Progenitor cell of endocrine pancreas (in vitro differentiated cells): Measurements from ENCODE around the gene PFDN1. TPM values are rescaled to one million over a fixed set of nuclear protein-coding genes. Genes with fewer than 3 reads are reported as not detected.

Experiments used
- DNase-seq: peaks from one replicate; pipeline ENCODE4 v3.0.0; 2021; ENCODE audit warnings: low spot score; ENCODE audit not compliant: unreplicated experiment
- H3K27ac Mint-ChIP-seq: 2 replicates; pipeline ENCODE4 v1.8.0; 2021; ENCODE audit warnings: mild to moderate bottlenecking, moderate library complexity, mixed read lengths
- H3K27me3 Mint-ChIP-seq: 2 replicates; pipeline ENCODE4 v1.8.0; 2021; ENCODE audit warnings: mixed read lengths
- H3K36me3 Mint-ChIP-seq: 2 replicates; pipeline ENCODE4 v1.8.0; 2022; ENCODE audit warnings: mixed read lengths; ENCODE audit not compliant: insufficient read depth
- H3K4me1 Mint-ChIP-seq: 2 replicates; pipeline ENCODE4 v1.8.0; 2021; ENCODE audit warnings: low read depth, mixed read lengths
- H3K4me3 Mint-ChIP-seq: 2 replicates; pipeline ENCODE4 v1.8.0; 2021; ENCODE audit warnings: low read depth, mild to moderate bottlenecking, moderate library complexity, mixed read lengths
- H3K9me3 Mint-ChIP-seq: 2 replicates; pipeline ENCODE4 v1.8.0; 2021; ENCODE audit warnings: low read depth, mixed read lengths
- total RNA-seq: library from RNA; stranded (reverse); gene quantifications from 2 replicates; pipeline ENCODE4 v1.2.1, GENCODE V29; 2021
- TF ChIP-seq, protein P1 (sequence below): fragments of 200-600 bp; sonication (generic); IDR thresholded peaks from one replicate; pipeline ENCODE4 v1.5.0; 2021; ENCODE audit warnings: antibody characterized with exemption, mild to moderate bottlenecking; ENCODE audit not compliant: unreplicated experiment

Gene PFDN1
- total RNA-seq, 1 donor from 2014 or later = 65.1 TPM

DNA sequence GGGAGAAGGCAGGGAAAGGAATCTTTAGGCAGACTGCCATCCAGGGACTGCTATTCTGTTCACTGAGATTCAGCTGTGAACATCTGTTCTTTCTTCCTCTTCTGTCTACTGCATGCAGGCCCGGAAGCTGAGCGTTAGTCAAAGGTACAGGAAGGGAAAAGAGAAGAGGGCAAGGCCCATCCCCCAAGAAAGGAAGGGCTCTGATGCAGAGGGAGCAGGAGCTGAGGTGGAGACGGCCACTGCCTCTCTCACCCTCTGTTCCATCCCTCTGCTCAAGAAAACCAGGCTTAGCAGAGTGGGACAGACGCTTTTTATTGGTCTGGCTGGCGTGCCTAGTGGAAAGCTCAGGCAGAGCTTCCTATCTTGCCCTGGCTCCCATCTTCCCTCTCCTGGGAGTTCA is 57.6 kb downstream of the PFDN1 start:
- Mint-ChIP-seq H3K4me3 (no peak overlapping the region), H3K27me3 (no peaks in the 10 kb centered on the region), H3K27ac (peak overlapping the region; percentile 49), H3K36me3 (peaks cover 12% of the 10 kb centered on the region), H3K9me3 (no peaks in the 10 kb centered on the region), H3K4me1 (peaks cover 14% of the 10 kb centered on the region)
- TF ChIP-seq, protein P1, sequence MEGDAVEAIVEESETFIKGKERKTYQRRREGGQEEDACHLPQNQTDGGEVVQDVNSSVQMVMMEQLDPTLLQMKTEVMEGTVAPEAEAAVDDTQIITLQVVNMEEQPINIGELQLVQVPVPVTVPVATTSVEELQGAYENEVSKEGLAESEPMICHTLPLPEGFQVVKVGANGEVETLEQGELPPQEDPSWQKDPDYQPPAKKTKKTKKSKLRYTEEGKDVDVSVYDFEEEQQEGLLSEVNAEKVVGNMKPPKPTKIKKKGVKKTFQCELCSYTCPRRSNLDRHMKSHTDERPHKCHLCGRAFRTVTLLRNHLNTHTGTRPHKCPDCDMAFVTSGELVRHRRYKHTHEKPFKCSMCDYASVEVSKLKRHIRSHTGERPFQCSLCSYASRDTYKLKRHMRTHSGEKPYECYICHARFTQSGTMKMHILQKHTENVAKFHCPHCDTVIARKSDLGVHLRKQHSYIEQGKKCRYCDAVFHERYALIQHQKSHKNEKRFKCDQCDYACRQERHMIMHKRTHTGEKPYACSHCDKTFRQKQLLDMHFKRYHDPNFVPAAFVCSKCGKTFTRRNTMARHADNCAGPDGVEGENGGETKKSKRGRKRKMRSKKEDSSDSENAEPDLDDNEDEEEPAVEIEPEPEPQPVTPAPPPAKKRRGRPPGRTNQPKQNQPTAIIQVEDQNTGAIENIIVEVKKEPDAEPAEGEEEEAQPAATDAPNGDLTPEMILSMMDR = no peak
- no peak for DNase-seq

DNA sequence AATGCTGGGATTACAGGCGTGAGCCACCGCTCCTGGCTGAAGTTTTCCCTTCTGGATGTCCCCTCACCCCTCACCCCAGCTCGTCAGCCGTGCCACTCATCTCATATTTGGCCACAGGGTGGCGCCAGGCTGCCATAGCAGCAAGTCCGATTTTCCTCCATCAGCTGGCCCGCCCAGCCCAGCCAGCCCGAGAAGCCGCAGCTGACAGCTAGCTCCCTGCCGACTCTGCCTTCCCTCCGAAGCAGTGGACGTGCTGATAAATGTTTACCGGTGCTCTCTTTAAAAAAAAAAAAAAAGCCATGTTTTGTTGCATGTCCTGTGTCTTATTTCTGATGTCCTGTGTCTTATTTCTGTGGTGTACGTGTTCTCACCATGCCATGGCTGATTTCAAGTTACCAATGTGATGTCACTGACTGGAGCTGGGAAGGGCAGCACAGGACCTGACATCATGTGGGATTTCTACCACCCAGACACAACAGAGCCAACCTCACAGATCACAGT is 58.3 kb downstream of the PFDN1 start:
- TF ChIP-seq, protein P1 = peak; percentile 88
- H3K4me1 Mint-ChIP-seq = peaks cover 15% of the 10 kb centered on the region

GRCh38 chr5:140243706-140244250 is 59.1 kb downstream of the PFDN1 start:
- Mint-ChIP-seq H3K9me3 (no peaks in the 10 kb centered on the region), H3K27me3 (no peaks in the 10 kb centered on the region), H3K4me1 (peaks cover 15% of the 10 kb centered on the region), H3K36me3 (peaks cover 8% of the 10 kb centered on the region), H3K27ac (no peak overlapping the region), H3K4me3 (no peak overlapping the region)
- no peak for DNase-seq
- TF ChIP-seq, protein P1 = no peak

More for the DNA sequence above, 58.3 kb downstream of the PFDN1 start:
- Mint-ChIP-seq H3K36me3 (peaks cover 8% of the 10 kb centered on the region), H3K4me3 (no peak overlapping the region), H3K27ac (peak overlapping the region; percentile 62), H3K27me3 (no peaks in the 10 kb centered on the region), H3K9me3 (no peaks in the 10 kb centered on the region)
- peak; percentile 88 for DNase-seq

GRCh38 chr5:140242890-140243585 is 59.9 kb downstream of the PFDN1 start:
- H3K27ac Mint-ChIP-seq = no peak overlapping the region
- H3K4me1 Mint-ChIP-seq = peaks cover 15% of the 10 kb centered on the region
- TF ChIP-seq, protein P1 = no peak
- no peak for DNase-seq
- no peaks in the 10 kb centered on the region for H3K9me3 Mint-ChIP-seq
- H3K36me3 Mint-ChIP-seq = peaks cover 7% of the 10 kb centered on the region
- no peak overlapping the region for H3K4me3 Mint-ChIP-seq
- no peaks in the 10 kb centered on the region for H3K27me3 Mint-ChIP-seq

GRCh38 chr5:140242099-140242498 is 60.8 kb downstream of the PFDN1 start:
- Mint-ChIP-seq H3K4me3 (no peak overlapping the region), H3K27ac (peak overlapping the region; percentile 60), H3K27me3 (no peaks in the 10 kb centered on the region), H3K9me3 (no peaks in the 10 kb centered on the region), H3K4me1 (peaks cover 15% of the 10 kb centered on the region), H3K36me3 (peaks cover 7% of the 10 kb centered on the region)
- no peak for DNase-seq
- TF ChIP-seq, protein P1 = peak; percentile 15
